ENCODE data around the gene IRF2BPL.
"Not testable (repeated sequence)": the region's sequence is repeated elsewhere in the genome, so short reads cannot be mapped to it uniquely, and the experiment has no call there.

The IRF2BPL gene

DNA sequence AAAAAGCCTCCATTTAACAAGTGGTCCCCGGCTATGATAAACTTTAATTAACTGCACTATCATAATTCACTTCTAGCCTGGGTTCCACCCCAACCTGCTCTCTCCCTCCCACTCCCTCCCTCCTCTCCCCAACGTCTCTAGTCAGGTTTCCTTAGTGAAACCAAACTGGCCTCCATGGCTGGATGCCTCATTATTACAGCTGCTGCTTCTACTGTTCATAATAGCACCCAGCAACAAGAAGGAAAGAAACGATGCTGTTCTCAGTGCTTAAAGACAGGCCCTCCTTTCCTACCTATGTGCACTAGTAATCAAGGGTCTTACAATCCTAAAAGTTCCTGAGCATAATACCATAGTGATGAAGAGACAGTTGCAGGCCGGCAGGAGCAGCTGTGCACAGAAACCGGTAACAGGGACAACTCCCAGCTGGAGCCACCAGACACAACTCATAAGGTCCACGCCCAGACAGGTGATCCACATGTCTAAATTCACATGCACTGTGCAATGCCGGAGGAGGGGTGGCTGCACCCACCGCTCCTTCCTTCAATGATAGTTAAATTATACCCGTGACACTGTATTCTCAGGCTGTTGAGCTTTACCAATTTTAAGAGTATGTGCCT lies 6.2 kb downstream of the IRF2BPL start:
- Histone ChIP-seq H2AFZ (ENCODE audit: low read length) (no peak overlapping the region), H3K79me2 (ENCODE audit: insufficient read depth, low read length) (no peaks in the 10 kb centered on the region), H3K36me3 (ENCODE audit: insufficient read depth, low read length) (peaks cover 35% of the 10 kb centered on the region), H3K4me3 (ENCODE audit: low read depth, low read length, poor library complexity, severe bottlenecking) (no peak overlapping the region), H3K4me1 (ENCODE audit: insufficient read depth, low read length, severe bottlenecking) (peaks cover 24% of the 10 kb centered on the region), H3K27me3 (ENCODE audit: insufficient read depth, low read length) (no peaks in the 10 kb centered on the region), H3K9me3 (ENCODE audit: low read length) (no peaks in the 10 kb centered on the region), H3K9me2 (ENCODE audit: low read depth, low read length) (no peaks in the 10 kb centered on the region), H3K27ac (ENCODE audit: low read depth, low read length, poor library complexity, severe bottlenecking) (no peak overlapping the region), H3K9ac (ENCODE audit: low read length) (no peak overlapping the region), H3K4me2 (ENCODE audit: low read length) (no peak overlapping the region), H4K20me1 (ENCODE audit: insufficient read depth, low read length) (no peaks in the 10 kb centered on the region), H3F3A (ENCODE audit: insufficient read depth, low read length) (no peaks in the 10 kb centered on the region)
- TF ChIP-seq, protein P1, sequence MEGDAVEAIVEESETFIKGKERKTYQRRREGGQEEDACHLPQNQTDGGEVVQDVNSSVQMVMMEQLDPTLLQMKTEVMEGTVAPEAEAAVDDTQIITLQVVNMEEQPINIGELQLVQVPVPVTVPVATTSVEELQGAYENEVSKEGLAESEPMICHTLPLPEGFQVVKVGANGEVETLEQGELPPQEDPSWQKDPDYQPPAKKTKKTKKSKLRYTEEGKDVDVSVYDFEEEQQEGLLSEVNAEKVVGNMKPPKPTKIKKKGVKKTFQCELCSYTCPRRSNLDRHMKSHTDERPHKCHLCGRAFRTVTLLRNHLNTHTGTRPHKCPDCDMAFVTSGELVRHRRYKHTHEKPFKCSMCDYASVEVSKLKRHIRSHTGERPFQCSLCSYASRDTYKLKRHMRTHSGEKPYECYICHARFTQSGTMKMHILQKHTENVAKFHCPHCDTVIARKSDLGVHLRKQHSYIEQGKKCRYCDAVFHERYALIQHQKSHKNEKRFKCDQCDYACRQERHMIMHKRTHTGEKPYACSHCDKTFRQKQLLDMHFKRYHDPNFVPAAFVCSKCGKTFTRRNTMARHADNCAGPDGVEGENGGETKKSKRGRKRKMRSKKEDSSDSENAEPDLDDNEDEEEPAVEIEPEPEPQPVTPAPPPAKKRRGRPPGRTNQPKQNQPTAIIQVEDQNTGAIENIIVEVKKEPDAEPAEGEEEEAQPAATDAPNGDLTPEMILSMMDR (IDR thresholded peaks at IDR 0.05; ENCODE audit: low read length): no peak
- no peak for TF ChIP-seq EZH2 (IDR thresholded peaks at IDR 0.05; ENCODE audit: borderline replicate concordance, low read length)

DNA sequence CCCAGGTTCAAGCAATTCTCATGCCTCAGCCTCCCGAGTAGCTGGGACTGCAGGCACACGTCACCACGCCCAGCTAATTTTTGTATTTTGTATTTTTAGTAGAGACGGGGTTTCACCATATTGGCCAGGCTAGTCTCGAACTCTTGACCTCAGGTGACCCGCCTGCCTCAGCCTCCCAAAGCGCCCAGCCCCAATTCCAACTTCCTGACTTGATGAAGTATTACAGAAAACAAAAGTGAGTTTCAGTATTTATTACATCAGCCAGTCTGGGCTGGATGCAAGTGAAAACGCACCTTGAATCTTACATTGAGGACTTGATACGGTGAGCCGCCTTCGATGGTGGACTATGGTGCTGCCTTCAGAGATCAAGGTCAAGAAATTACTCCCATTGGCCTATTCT lies 7.1 kb downstream of the IRF2BPL start:
- not testable (repeated sequence) for H3K9me2 ChIP-seq (ENCODE audit: low read depth, low read length); H3K9me3 ChIP-seq (ENCODE audit: low read length); H3F3A ChIP-seq (ENCODE audit: insufficient read depth, low read length); H3K27ac ChIP-seq (ENCODE audit: low read depth, low read length, poor library complexity, severe bottlenecking); H3K79me2 ChIP-seq (ENCODE audit: insufficient read depth, low read length); H2AFZ ChIP-seq (ENCODE audit: low read length); H3K27me3 ChIP-seq (ENCODE audit: insufficient read depth, low read length); H3K4me3 ChIP-seq (ENCODE audit: low read depth, low read length, poor library complexity, severe bottlenecking); H4K20me1 ChIP-seq (ENCODE audit: insufficient read depth, low read length); H3K4me2 ChIP-seq (ENCODE audit: low read length); H3K9ac ChIP-seq (ENCODE audit: low read length)
- peaks cover 32% of the 10 kb centered on the region for H3K36me3 ChIP-seq (ENCODE audit: insufficient read depth, low read length)
- H3K4me1 ChIP-seq (ENCODE audit: insufficient read depth, low read length, severe bottlenecking): peaks cover 17% of the 10 kb centered on the region

GRCh38 chr14:77018785-77019184 lies 9.7 kb downstream of the IRF2BPL start:
- no peak for TF ChIP-seq EZH2 (IDR thresholded peaks at IDR 0.05; ENCODE audit: borderline replicate concordance, low read length)
- TF ChIP-seq, protein P1 (IDR thresholded peaks at IDR 0.05; ENCODE audit: low read length): no peak
- no peak overlapping the region for H3K27ac ChIP-seq (ENCODE audit: low read depth, low read length, poor library complexity, severe bottlenecking)
- no peak overlapping the region for H3K4me3 ChIP-seq (ENCODE audit: low read depth, low read length, poor library complexity, severe bottlenecking)
- H3K27me3 ChIP-seq (ENCODE audit: insufficient read depth, low read length): no peaks in the 10 kb centered on the region
- no peaks in the 10 kb centered on the region for H4K20me1 ChIP-seq (ENCODE audit: insufficient read depth, low read length)
- peaks cover 9% of the 10 kb centered on the region; the same call in 1 of the 2 replicates for H3K36me3 ChIP-seq (ENCODE audit: insufficient read depth, low read length)
- no peaks in the 10 kb centered on the region for H3K9me2 ChIP-seq (ENCODE audit: low read depth, low read length)
- no peak overlapping the region for H2AFZ ChIP-seq (ENCODE audit: low read length)
- H3K9me3 ChIP-seq (ENCODE audit: low read length): no peaks in the 10 kb centered on the region
- H3K4me1 ChIP-seq (ENCODE audit: insufficient read depth, low read length, severe bottlenecking): no peaks in the 10 kb centered on the region
- H3K79me2 ChIP-seq (ENCODE audit: insufficient read depth, low read length): no peaks in the 10 kb centered on the region
- H3F3A ChIP-seq (ENCODE audit: insufficient read depth, low read length): no peaks in the 10 kb centered on the region
- H3K4me2 ChIP-seq (ENCODE audit: low read length): no peak overlapping the region
- no peak overlapping the region for H3K9ac ChIP-seq (ENCODE audit: low read length)

- Histone ChIP-seq H4K20me1 (ENCODE audit: insufficient read depth, low read length) (no peaks in the 10 kb centered on the region), H3K27me3 (ENCODE audit: insufficient read depth, low read length) (no peaks in the 10 kb centered on the region), H3K4me1 (ENCODE audit: insufficient read depth, low read length, severe bottlenecking) (no peaks in the 10 kb centered on the region), H3K27ac (ENCODE audit: low read depth, low read length, poor library complexity, severe bottlenecking) (no peak overlapping the region), H3K9ac (ENCODE audit: low read length) (no peak overlapping the region), H3K4me3 (ENCODE audit: low read depth, low read length, poor library complexity, severe bottlenecking) (no peak overlapping the region), H3K36me3 (ENCODE audit: insufficient read depth, low read length) (no peaks in the 10 kb centered on the region), H3F3A (ENCODE audit: insufficient read depth, low read length) (no peaks in the 10 kb centered on the region), H2AFZ (ENCODE audit: low read length) (no peak overlapping the region), H3K9me2 (ENCODE audit: low read depth, low read length) (no peaks in the 10 kb centered on the region), H3K9me3 (ENCODE audit: low read length) (no peaks in the 10 kb centered on the region), H3K79me2 (ENCODE audit: insufficient read depth, low read length) (no peaks in the 10 kb centered on the region), H3K4me2 (ENCODE audit: low read length) (no peak overlapping the region)
- TF ChIP-seq, protein P1 (IDR thresholded peaks at IDR 0.05; ENCODE audit: low read length): no peak
- no peak for TF ChIP-seq EZH2 (IDR thresholded peaks at IDR 0.05; ENCODE audit: borderline replicate concordance, low read length)
Measured at GRCh38 chr14:77017666-77018065, 10.8 kb downstream of the IRF2BPL start.
